ENCODE measurements around the gene PIP4P1.
A peak's percentile ranks its signal among the peaks of the same experiment; 100 is the strongest.
"Not testable (repeated sequence)": the region's sequence is repeated elsewhere in the genome, so short reads cannot be mapped to it uniquely, and the experiment has no call there.

PIP4P1 gene

DNA sequence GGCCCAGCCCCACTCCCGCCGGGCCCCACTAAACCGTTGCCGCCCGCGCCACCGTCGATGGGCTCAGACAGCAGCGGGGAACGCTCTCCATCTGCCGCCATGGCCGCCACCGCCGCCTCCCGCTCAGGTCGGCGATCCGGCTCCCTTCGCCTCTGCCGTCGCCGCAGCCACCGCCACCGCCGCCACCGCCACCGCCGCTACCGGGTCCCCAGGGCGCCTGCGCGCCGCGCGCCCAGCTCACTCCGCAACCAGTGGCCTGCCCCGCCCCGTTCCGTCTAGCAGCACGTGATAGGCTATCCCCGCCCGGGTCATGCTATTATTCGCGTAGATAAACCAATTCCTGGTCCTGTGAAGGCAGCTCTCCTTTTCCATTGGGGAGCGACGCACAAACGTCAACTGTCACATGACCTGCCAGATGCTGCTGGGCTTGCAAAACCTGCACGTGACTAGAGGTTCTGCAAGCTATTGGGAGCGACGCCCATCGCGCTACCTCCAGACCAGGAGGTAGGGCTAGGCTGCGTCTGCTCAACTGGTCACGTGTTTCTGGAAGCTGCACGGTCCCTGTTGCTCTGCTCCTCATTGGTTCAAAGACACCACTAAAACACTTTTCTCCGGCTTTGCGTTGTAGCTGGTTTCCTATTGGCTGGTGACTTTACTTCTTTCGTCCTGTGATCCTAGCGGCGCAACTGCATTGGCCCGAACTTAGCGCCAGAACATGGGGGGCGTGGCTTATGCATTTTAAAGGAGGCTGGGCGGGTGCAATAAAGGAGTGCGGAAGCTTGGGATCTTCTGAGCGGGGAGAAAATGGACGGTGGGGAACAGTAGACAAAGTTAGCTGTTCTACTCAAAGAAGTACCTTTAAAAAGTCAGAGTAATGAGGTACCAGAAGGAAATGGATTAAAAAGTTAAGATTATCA is at the start of gene PIP4P1:
TSS of gene PIP4P1 (minus strand) at position 210 of the 917 bp plus-strand sequence. CDS start at position 101, 109 bp downstream.
- Histone ChIP-seq H3K79me2 (ENCODE audit: control insufficient read depth, low read length) (peaks cover 47% of the 10 kb centered on the region), H3K4me2 (ENCODE audit: low read length) (peak within 1 kb of the TSS; percentile 82), H3F3A (ENCODE audit: control insufficient read depth, insufficient read depth) (peaks cover 32% of the 10 kb centered on the region), H3K27ac (ENCODE audit: low read depth, low read length) (peak within 1 kb of the TSS; percentile 78), H3K9me3 (ENCODE audit: control insufficient read depth, insufficient read depth, low read length) (peaks cover 3% of the 10 kb centered on the region; the same call in 1 of the 2 replicates), H3K9me2 (replicated peaks; ENCODE audit: control insufficient read depth, low read length) (no peaks in the 10 kb centered on the region), H3K4me3 (ENCODE audit: low read length) (peak within 1 kb of the TSS; percentile 88), H3K36me3 (ENCODE audit: control insufficient read depth, low read length) (peaks cover 43% of the 10 kb centered on the region), H4K20me1 (ENCODE audit: control insufficient read depth, insufficient read depth, low read depth, low read length) (peaks cover 9% of the 10 kb centered on the region; the same call in 1 of the 2 replicates), H3K4me1 (ENCODE audit: control insufficient read depth, low read length) (peaks cover 63% of the 10 kb centered on the region), H3K27me3 (ENCODE audit: control insufficient read depth, low read length) (no peaks in the 10 kb centered on the region)
- TF ChIP-seq, protein P1, sequence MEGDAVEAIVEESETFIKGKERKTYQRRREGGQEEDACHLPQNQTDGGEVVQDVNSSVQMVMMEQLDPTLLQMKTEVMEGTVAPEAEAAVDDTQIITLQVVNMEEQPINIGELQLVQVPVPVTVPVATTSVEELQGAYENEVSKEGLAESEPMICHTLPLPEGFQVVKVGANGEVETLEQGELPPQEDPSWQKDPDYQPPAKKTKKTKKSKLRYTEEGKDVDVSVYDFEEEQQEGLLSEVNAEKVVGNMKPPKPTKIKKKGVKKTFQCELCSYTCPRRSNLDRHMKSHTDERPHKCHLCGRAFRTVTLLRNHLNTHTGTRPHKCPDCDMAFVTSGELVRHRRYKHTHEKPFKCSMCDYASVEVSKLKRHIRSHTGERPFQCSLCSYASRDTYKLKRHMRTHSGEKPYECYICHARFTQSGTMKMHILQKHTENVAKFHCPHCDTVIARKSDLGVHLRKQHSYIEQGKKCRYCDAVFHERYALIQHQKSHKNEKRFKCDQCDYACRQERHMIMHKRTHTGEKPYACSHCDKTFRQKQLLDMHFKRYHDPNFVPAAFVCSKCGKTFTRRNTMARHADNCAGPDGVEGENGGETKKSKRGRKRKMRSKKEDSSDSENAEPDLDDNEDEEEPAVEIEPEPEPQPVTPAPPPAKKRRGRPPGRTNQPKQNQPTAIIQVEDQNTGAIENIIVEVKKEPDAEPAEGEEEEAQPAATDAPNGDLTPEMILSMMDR (IDR thresholded peaks at IDR 0.05; ENCODE audit: low read depth, low read length, poor library complexity, severe bottlenecking), result no peak
- no peak for TF ChIP-seq EZH2phosphoT487 (IDR thresholded peaks at IDR 0.05; ENCODE audit: borderline replicate concordance, low read length)

DNA sequence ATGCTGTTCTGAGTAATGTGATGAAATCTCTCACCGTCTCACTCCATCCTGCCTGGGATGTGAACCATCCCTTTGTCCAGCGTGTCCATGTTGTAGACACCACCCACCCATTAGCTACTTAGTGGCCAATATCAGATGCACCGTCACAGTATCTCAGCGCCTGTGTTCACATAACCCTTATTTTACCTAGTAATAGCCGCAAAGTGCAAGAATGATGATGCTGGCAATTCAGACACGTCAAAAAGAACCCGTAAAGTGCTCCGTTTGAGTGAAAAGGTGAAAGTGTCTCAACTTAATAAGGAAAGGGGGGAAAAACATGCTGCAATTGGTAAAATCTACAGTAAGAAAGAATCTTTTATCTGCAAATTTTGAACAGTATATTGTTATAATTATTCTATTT is 47.1 kb upstream of the PIP4P1 start:
- peaks cover 20% of the 10 kb centered on the region for H3K27me3 ChIP-seq (ENCODE audit: control insufficient read depth, low read length)
- H4K20me1 ChIP-seq (ENCODE audit: control insufficient read depth, insufficient read depth, low read depth, low read length), result no peaks in the 10 kb centered on the region
- H3K9me3 ChIP-seq (ENCODE audit: control insufficient read depth, insufficient read depth, low read length), result no peaks in the 10 kb centered on the region
- no peak for TF ChIP-seq EZH2phosphoT487 (IDR thresholded peaks at IDR 0.05; ENCODE audit: borderline replicate concordance, low read length)
- TF ChIP-seq, protein P1 (IDR thresholded peaks at IDR 0.05; ENCODE audit: low read depth, low read length, poor library complexity, severe bottlenecking), result no peak
- H3K27ac ChIP-seq (ENCODE audit: low read depth, low read length), result no peak overlapping the region
- H3K9me2 ChIP-seq (replicated peaks; ENCODE audit: control insufficient read depth, low read length), result no peaks in the 10 kb centered on the region
- H3K4me3 ChIP-seq (ENCODE audit: low read length), result no peak overlapping the region
- no peaks in the 10 kb centered on the region for H3K36me3 ChIP-seq (ENCODE audit: control insufficient read depth, low read length)
- no peak overlapping the region for H3K4me2 ChIP-seq (ENCODE audit: low read length)
- peaks cover 11% of the 10 kb centered on the region for H3K4me1 ChIP-seq (ENCODE audit: control insufficient read depth, low read length)
- H3K79me2 ChIP-seq (ENCODE audit: control insufficient read depth, low read length), result no peaks in the 10 kb centered on the region
- H3F3A ChIP-seq (ENCODE audit: control insufficient read depth, insufficient read depth), result no peaks in the 10 kb centered on the region

DNA sequence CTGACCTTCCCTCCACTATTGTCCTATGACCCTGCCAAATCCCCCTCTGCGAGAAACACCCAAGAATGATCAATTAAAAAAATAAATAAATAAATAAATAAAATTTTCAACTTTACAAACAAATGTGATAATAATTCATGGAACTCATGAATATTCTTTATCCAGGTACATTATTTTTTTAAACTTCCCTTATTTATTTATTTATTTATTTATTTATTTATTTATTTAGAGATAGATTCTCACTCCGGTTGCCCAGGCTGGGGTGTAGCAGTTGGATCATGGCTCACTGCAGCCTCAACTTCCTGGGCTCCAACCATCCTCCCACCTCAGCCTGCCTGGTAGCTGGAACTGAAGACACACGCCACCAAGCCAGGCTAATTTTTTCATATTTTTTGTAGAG is 46.3 kb upstream of the PIP4P1 start:
- H3K27ac ChIP-seq (ENCODE audit: low read depth, low read length); H3K79me2 ChIP-seq (ENCODE audit: control insufficient read depth, low read length); H3K9me3 ChIP-seq (ENCODE audit: control insufficient read depth, insufficient read depth, low read length); H3F3A ChIP-seq (ENCODE audit: control insufficient read depth, insufficient read depth); H3K4me2 ChIP-seq (ENCODE audit: low read length); H3K4me1 ChIP-seq (ENCODE audit: control insufficient read depth, low read length); H3K36me3 ChIP-seq (ENCODE audit: control insufficient read depth, low read length); H3K4me3 ChIP-seq (ENCODE audit: low read length); H4K20me1 ChIP-seq (ENCODE audit: control insufficient read depth, insufficient read depth, low read depth, low read length); H3K9me2 ChIP-seq (replicated peaks; ENCODE audit: control insufficient read depth, low read length): not testable (repeated sequence)
- peaks cover 22% of the 10 kb centered on the region for H3K27me3 ChIP-seq (ENCODE audit: control insufficient read depth, low read length)

DNA sequence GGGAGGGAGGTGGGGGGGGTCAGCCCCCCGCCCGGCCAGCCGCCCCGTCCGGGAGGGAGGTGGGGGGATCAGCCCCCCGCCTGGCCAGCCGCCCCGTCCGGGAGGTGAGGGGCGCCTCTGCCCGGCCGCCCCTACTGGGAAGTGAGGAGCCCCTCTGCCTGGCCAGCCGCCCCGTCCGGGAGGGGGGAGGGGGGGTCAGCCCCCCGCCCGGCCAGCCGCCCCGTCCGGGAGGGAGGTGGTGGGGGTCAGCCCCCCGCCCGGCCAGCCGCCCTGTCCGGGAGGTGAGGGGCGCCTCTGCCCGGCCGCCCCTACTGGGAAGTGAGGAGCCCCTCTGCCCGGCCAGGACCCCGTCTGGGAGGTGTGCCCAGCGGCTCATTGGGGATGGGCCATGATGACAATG is 45.5 kb upstream of the PIP4P1 start:
- H3K79me2 ChIP-seq (ENCODE audit: control insufficient read depth, low read length); H3K4me2 ChIP-seq (ENCODE audit: low read length); H3F3A ChIP-seq (ENCODE audit: control insufficient read depth, insufficient read depth); H3K9me3 ChIP-seq (ENCODE audit: control insufficient read depth, insufficient read depth, low read length); H3K27ac ChIP-seq (ENCODE audit: low read depth, low read length); H3K9me2 ChIP-seq (replicated peaks; ENCODE audit: control insufficient read depth, low read length); H3K36me3 ChIP-seq (ENCODE audit: control insufficient read depth, low read length); H3K4me3 ChIP-seq (ENCODE audit: low read length); H4K20me1 ChIP-seq (ENCODE audit: control insufficient read depth, insufficient read depth, low read depth, low read length); H3K4me1 ChIP-seq (ENCODE audit: control insufficient read depth, low read length): not testable (repeated sequence)
- H3K27me3 ChIP-seq (ENCODE audit: control insufficient read depth, low read length), result peaks cover 20% of the 10 kb centered on the region

DNA sequence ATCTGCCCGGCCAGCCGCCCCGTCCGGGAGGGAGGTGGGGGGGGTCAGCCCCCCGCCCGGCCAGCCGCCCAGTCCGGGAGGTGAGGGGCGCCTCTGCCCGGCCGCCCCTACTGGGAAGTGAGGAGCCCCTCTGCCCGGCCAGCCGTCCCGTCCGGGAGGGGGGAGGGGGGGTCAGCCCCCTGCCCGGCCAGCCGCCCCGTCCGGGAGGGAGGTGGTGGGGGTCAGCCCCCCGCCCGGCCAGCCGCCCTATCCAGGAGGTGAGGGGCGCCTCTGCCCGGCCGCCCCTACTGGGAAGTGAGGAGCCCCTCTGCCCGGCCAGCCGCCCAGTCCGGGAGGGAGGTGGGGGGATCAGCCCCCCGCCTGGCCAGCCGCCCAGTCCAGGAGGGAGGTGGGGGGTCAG is 45.0 kb upstream of the PIP4P1 start:
- not testable (repeated sequence) for H3K4me3 ChIP-seq (ENCODE audit: low read length); H4K20me1 ChIP-seq (ENCODE audit: control insufficient read depth, insufficient read depth, low read depth, low read length); H3K36me3 ChIP-seq (ENCODE audit: control insufficient read depth, low read length); H3K27ac ChIP-seq (ENCODE audit: low read depth, low read length); H3K79me2 ChIP-seq (ENCODE audit: control insufficient read depth, low read length); H3K9me3 ChIP-seq (ENCODE audit: control insufficient read depth, insufficient read depth, low read length); H3F3A ChIP-seq (ENCODE audit: control insufficient read depth, insufficient read depth); H3K4me2 ChIP-seq (ENCODE audit: low read length); H3K4me1 ChIP-seq (ENCODE audit: control insufficient read depth, low read length); H3K9me2 ChIP-seq (replicated peaks; ENCODE audit: control insufficient read depth, low read length)
- peaks cover 16% of the 10 kb centered on the region for H3K27me3 ChIP-seq (ENCODE audit: control insufficient read depth, low read length)
